Astrocyte of the spinal cord (primary cell): Measurements from ENCODE around the gene TENM4.

ENCODE experiments used
- DNase-seq: peaks from one replicate; pipeline ENCODE4 v3.0.0; 2011; ENCODE audit warnings: low read depth, low spot score
- H3K4me3 ChIP-seq: 2 replicates; pipeline ENCODE4 v1.5.1; 2011; ENCODE audit warnings: low read depth, mild to moderate bottlenecking, low read length, moderate library complexity
- CTCF ChIP-seq: IDR thresholded peaks from 2 replicates; pipeline ENCODE4 v1.5.1; 2012; ENCODE audit warnings: low read depth, mild to moderate bottlenecking, low read length, inconsistent platforms
- in situ Hi-C: cut with HindIII; loops from 2 replicates; pipeline ENCODE4 v1.10.0; 2017; ENCODE audit warnings: low sequenced_read_pairs

Gene TENM4

GRCh38 chr11:78902771-78903507 lies 537.9 kb downstream of the TENM4 start:
- in situ Hi-C loops: no loop called here
- TF ChIP-seq CTCF: no peak
- no peak overlapping the region for H3K4me3 ChIP-seq
- DNase-seq: no peak

DNA sequence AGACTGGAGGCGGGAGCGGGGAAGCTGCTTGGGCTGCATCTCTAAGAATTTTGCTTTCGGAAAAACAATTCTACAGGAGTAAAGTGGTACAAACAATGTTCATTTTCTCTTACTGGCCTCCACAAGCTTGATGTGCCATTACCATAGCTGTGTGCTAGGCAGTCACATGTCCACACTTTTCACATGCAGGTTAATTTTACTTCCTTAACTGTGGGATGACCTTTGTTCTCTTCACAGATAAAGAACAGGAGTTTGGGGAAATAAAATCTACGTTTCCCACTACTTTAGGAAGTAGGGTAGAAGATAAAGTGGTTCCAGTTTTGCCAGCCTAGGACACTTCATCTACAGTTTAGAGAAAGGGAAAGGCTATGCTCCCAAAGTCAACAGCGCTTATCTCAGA lies 539.0 kb downstream of the TENM4 start:
- in situ Hi-C loops: no loop called here
- no peak overlapping the region for H3K4me3 ChIP-seq
- no peak for TF ChIP-seq CTCF
- DNase-seq: no peak

DNA sequence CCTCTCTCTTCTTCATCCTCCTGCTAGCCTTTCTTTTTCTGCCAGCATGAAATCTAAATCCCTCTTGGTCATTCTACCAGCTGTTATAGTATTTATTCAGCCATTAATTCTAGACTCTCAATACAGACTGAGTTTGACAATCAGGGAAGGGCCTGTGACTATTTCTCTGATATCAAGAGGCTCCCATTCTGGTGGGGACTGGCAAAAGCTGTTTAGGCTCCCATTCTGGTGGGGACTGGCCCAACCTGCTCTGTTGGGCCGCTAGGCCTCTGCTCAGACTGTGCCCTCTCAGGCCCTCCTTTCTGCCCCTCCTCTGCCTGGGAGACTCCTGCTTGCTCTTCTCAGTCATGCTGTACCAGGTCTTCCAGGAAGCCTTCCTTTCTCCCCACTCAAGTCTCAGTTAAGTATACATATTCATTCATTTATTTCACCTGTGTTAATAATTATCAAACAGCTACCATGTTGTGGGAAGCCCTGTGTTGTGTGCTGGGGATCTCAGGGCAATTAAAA lies 542.5 kb downstream of the TENM4 start:
- in situ Hi-C loops: no loop called here
- TF ChIP-seq CTCF: no peak
- DNase-seq: no peak

DNA sequence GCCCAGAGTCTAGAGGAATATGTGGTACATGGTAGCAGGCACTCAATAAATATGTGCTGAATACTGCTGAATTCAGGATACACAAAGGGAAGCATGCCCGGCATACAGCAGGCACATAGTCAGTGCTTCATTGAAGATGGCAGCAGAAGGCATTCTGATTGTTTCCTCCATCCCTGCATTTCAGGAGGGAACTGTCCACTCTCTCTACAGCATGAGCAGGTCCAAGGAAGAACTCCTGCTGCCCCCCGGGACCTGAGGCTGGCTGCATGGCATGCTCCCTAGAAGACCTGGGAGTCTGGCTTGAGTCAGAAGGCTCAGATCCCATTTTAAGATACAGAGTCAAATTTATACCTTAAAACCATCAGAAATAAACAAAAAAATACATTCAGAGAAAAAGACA lies 546.8 kb downstream of the TENM4 start:
- DNase-seq: no peak
- H3K4me3 ChIP-seq: no peak overlapping the region
- no peak for TF ChIP-seq CTCF
- in situ Hi-C loops: no loop called here

More for the DNA sequence above, 542.5 kb downstream of the TENM4 start:
- no peak overlapping the region for H3K4me3 ChIP-seq

GRCh38 chr11:78889698-78890097 lies 551.1 kb downstream of the TENM4 start:
- in situ Hi-C loops: no loop called here
- H3K4me3 ChIP-seq: no peak overlapping the region
- DNase-seq: no peak
- TF ChIP-seq CTCF: no peak

GRCh38 chr11:78886616-78887015 lies 554.2 kb downstream of the TENM4 start:
- in situ Hi-C loops: no loop called here
- H3K4me3 ChIP-seq: no peak overlapping the region
- no peak for DNase-seq
- TF ChIP-seq CTCF: no peak
